Skeletal muscle tissue (tissue), 4 donors: ENCODE results near the gene ARHGAP26. TPM values are rescaled to one million over a fixed set of nuclear protein-coding genes. Genes with fewer than 3 reads are reported as not detected.

ENCODE experiments used
- H3K27ac ChIP-seq: one replicate; pipeline ENCODE4 v1.7.0; 2013; ENCODE audit warnings: mild to moderate bottlenecking, low read depth, low read length, inconsistent platforms
- H3K27me3 ChIP-seq, 3 donors: one replicate each; pipeline ENCODE4 v1.7.0; 2013; ENCODE audit warnings: low read length in 3 of 3; ENCODE audit not compliant: control insufficient read depth in 3 of 3, insufficient read depth in 3 of 3
- H3K36me3 ChIP-seq, 3 donors: one replicate each; pipeline ENCODE4 v1.7.0; 2013; ENCODE audit warnings: low read length in 3 of 3; ENCODE audit not compliant: control insufficient read depth in 3 of 3, insufficient read depth in 3 of 3
- H3K4me1 ChIP-seq, 3 donors: one replicate each; pipeline ENCODE4 v1.7.0; 2013; ENCODE audit warnings: low read length in 3 of 3, mild to moderate bottlenecking in 3 of 3; ENCODE audit not compliant: control insufficient read depth in 3 of 3, insufficient read depth in 3 of 3
- H3K4me3 ChIP-seq, 3 donors: one replicate each; pipeline ENCODE4 v1.7.0; 2013; ENCODE audit warnings: low read length in 3 of 3
- H3K9ac ChIP-seq, 3 donors: one replicate each; pipeline ENCODE4 v1.7.0; 2013; ENCODE audit warnings: low read length in 3 of 3, mild to moderate bottlenecking in 3 of 3, moderate library complexity in 2 of 3, low read depth in 1 of 3
- H3K9me3 ChIP-seq, 3 donors: one replicate each; pipeline ENCODE4 v1.7.0; 2013; ENCODE audit warnings: low read length in 3 of 3; ENCODE audit not compliant: control insufficient read depth in 3 of 3
- total RNA-seq: library from RNA; depleted of rRNA; stranded (reverse); fragments of >200 nt; gene quantifications from one replicate; pipeline ENCODE4 v1.2.3, GENCODE V29; 2014
- donor health status: Osteomylitis.

Gene ARHGAP26
- total RNA-seq, 1 donor from 2014 or later: 28.7 TPM

- peaks cover 23 to 30% (median 25%) of the 10 kb centered on the region in 3 donors for H3K4me1 ChIP-seq
- no peaks in the 10 kb centered on the region for H3K9me3 ChIP-seq
- no peak overlapping the region for H3K4me3 ChIP-seq
- H3K27ac ChIP-seq: no peak overlapping the region
- no peak overlapping the region for H3K9ac ChIP-seq
- peaks cover 0 to 2% (median 0%) of the 10 kb centered on the region in 3 donors for H3K36me3 ChIP-seq
- H3K27me3 ChIP-seq: no peaks in the 10 kb centered on the region
Measured at GRCh38 chr5:143224672-143225071, 454.5 kb downstream of the ARHGAP26 start.

DNA sequence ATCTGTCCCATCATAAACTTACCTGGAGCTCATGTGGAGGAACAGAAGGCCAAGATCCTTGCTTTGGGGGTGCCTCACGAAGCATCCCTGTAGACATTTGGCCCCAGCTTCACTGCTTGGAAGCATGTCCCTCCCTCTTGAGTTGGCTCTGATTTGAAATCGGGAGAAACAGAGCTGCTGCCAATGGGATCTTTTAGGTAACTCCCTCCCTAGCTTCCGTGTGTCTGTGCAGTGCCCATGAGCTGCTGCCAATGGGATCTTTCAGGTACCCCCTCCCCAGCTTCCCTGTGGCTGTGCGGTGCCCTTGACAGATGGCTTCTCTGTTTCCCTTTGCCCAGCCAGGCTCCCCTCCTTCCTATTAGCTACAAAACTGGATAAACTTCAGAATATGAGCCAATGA is 455.3 kb downstream of the ARHGAP26 start:
- H3K27me3 ChIP-seq: no peaks in the 10 kb centered on the region
- no peaks in the 10 kb centered on the region for H3K9me3 ChIP-seq
- H3K27ac ChIP-seq: no peak overlapping the region
- H3K36me3 ChIP-seq: peaks cover 0 to 2% (median 0%) of the 10 kb centered on the region in 3 donors
- no peak overlapping the region for H3K9ac ChIP-seq
- H3K4me1 ChIP-seq: peaks cover 27 to 30% (median 27%) of the 10 kb centered on the region in 3 donors
- H3K4me3 ChIP-seq: no peak overlapping the region

DNA sequence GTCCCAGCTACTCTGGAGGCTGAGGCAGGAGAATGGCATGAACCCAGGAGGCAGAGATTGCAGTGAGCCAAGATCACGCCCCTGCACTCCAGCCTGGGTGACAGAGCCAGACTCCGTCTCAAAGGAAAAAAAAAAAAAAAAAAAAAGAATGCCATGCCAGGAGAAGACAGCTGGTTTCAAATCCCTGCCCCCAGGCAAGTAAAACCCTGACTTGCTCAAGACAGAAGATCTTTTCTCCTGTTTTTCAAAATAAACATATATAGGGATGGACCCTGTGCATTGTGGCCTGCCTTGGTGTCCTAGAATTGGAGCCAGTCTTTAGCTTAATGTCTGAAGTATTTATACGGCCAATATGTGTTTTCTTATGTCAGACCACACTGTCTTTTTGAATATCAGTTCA is 456.2 kb downstream of the ARHGAP26 start:
- H3K9me3 ChIP-seq: no peaks in the 10 kb centered on the region
- peak overlapping the region; percentile 34 for H3K27ac ChIP-seq
- H3K9ac ChIP-seq: peak overlapping the region in 1 of 3 donors; percentile 18
- H3K27me3 ChIP-seq: no peaks in the 10 kb centered on the region
- peaks cover 27 to 30% (median 27%) of the 10 kb centered on the region in 3 donors for H3K4me1 ChIP-seq
- peak overlapping the region in 2 of 3 donors; percentile 22 to 38 for H3K4me3 ChIP-seq
- H3K36me3 ChIP-seq: peaks cover 0 to 2% (median 0%) of the 10 kb centered on the region in 3 donors

- peak overlapping the region in 1 of 3 donors; percentile 18 for H3K9ac ChIP-seq
- peak overlapping the region in 2 of 3 donors; percentile 22 to 38 for H3K4me3 ChIP-seq
- peaks cover 23 to 27% (median 27%) of the 10 kb centered on the region in 3 donors for H3K4me1 ChIP-seq
- H3K36me3 ChIP-seq: peaks cover 0 to 2% (median 0%) of the 10 kb centered on the region in 3 donors
- H3K9me3 ChIP-seq: no peaks in the 10 kb centered on the region
- H3K27ac ChIP-seq: peak overlapping the region; percentile 34
- H3K27me3 ChIP-seq: no peaks in the 10 kb centered on the region
Measured at GRCh38 chr5:143226872-143227271, 456.7 kb downstream of the ARHGAP26 start.

GRCh38 chr5:143227301-143227700 is 457.1 kb downstream of the ARHGAP26 start:
- Histone ChIP-seq H3K9ac (peak overlapping the region in 1 of 3 donors; percentile 18), H3K4me1 (peaks cover 23 to 27% (median 27%) of the 10 kb centered on the region in 3 donors), H3K36me3 (peaks cover 0 to 2% (median 0%) of the 10 kb centered on the region in 3 donors), H3K27ac (peak overlapping the region; percentile 34), H3K9me3 (no peaks in the 10 kb centered on the region), H3K27me3 (no peaks in the 10 kb centered on the region), H3K4me3 (no peak overlapping the region)

- no peak overlapping the region for H3K27ac ChIP-seq
- no peak overlapping the region for H3K4me3 ChIP-seq
- H3K9ac ChIP-seq: no peak overlapping the region
- H3K36me3 ChIP-seq: peaks cover 0 to under 1% (median 0%) of the 10 kb centered on the region in 3 donors
- no peaks in the 10 kb centered on the region for H3K27me3 ChIP-seq
- no peaks in the 10 kb centered on the region for H3K9me3 ChIP-seq
- peaks cover 23 to 27% (median 27%) of the 10 kb centered on the region in 3 donors for H3K4me1 ChIP-seq
Measured at GRCh38 chr5:143228597-143229293, 458.6 kb downstream of the ARHGAP26 start.

DNA sequence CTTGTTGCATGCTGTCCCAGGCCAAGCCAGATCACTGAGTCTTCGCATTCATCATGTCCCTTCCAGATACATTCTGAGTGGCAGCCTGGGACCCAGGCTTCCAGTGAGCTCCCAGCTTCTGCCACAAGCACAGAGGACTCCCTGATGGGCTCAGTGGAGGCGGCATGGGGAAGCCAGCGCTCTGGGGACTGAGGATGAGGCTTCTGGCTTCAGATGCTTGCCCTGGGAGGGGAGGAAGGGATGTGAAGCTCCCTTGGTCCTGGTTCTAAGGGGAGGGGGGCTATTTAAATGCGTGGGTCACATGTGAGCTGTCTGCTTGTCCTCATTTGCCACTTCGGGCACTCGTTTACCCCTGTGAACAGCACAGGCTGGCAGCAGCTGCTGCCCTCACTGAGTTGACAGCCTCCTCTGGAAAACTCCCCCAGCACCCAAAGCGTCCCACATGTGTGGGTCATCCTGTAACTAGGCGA is 459.3 kb downstream of the ARHGAP26 start:
- Histone ChIP-seq H3K9ac (no peak overlapping the region), H3K9me3 (no peaks in the 10 kb centered on the region), H3K4me3 (no peak overlapping the region), H3K27me3 (no peaks in the 10 kb centered on the region), H3K4me1 (peaks cover 23 to 27% (median 27%) of the 10 kb centered on the region in 3 donors), H3K27ac (peak overlapping the region; percentile 3), H3K36me3 (no peaks in the 10 kb centered on the region)

- Histone ChIP-seq H3K9ac (no peak overlapping the region), H3K9me3 (no peaks in the 10 kb centered on the region), H3K36me3 (no peaks in the 10 kb centered on the region), H3K27ac (peak overlapping the region; percentile 3), H3K4me3 (no peak overlapping the region), H3K4me1 (peaks cover 23 to 30% (median 27%) of the 10 kb centered on the region in 3 donors), H3K27me3 (no peaks in the 10 kb centered on the region)
Measured at GRCh38 chr5:143229896-143230675, 459.9 kb downstream of the ARHGAP26 start.

GRCh38 chr5:143230676-143230996 is 460.5 kb downstream of the ARHGAP26 start:
- H3K9me3 ChIP-seq: no peaks in the 10 kb centered on the region
- no peaks in the 10 kb centered on the region for H3K36me3 ChIP-seq
- H3K4me1 ChIP-seq: peaks cover 21 to 34% (median 27%) of the 10 kb centered on the region in 3 donors
- H3K27me3 ChIP-seq: no peaks in the 10 kb centered on the region
- H3K4me3 ChIP-seq: no peak overlapping the region
- no peak overlapping the region for H3K27ac ChIP-seq
- no peak overlapping the region for H3K9ac ChIP-seq

DNA sequence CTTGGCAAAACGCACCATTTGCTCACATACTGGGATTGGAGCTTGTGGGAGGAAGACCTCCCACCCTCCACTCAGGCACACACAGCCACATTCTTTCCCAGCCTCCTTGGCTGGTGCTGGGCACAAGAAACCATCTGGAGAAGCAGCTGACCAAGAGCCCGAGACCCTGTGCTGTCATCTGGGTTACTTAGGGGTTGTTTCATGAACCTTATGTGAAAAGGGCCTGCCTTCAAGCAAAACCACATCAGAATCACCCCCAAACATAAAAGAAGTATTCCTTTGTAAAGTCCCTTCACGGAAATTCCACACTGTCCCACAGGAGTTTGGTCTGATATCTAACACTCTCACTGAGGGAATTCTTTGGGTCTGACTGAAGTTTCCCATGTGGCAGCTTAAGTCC is 461.2 kb downstream of the ARHGAP26 start:
- no peak overlapping the region for H3K4me3 ChIP-seq
- no peaks in the 10 kb centered on the region for H3K27me3 ChIP-seq
- no peaks in the 10 kb centered on the region for H3K9me3 ChIP-seq
- H3K36me3 ChIP-seq: no peaks in the 10 kb centered on the region
- H3K4me1 ChIP-seq: peaks cover 19 to 33% (median 26%) of the 10 kb centered on the region in 3 donors
- no peak overlapping the region for H3K27ac ChIP-seq
- no peak overlapping the region for H3K9ac ChIP-seq
